HG02870 (cell line): ENCODE results near the gene SNX5.

Experiments used
- ATAC-seq: cut with Tn5 transposase; IDR thresholded peaks from one replicate; pipeline ENCODE4 v1.9.1; 2021; ENCODE audit warnings: mild to moderate bottlenecking, moderate library complexity; ENCODE audit not compliant: unreplicated experiment

Gene SNX5

DNA sequence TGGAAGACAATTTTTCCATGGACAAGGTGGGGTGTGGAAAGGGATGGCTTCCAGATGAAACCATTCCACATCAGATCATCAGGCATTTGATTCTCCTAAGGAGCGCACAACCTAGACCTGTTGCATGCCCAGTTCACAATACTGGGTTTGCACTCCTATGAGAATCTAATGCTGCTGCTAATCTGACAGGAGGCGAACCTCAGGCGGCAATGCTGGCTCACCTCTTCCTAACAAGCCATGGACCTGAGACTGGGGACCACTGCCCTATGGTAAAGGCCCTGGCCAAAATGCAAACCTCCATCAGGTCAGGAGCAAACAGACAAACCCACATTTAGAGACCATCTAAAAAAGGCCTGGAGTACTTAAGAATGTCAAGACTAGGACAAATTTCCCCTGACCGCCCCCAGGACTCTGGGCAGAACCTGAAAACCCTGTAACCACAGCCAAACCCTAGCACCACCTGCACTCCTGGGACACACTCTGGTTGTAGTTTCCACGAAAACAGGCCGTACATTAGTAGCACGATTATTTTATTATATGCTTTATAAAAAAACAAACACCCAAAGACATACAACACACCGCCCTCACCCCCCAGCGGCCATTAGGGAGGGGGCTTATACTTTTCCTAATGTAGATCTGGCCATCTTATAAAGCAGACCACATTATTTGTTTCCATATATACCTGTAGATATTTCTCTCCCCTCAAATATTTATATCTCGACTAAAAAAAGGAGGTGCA lies 27.3 kb downstream of the SNX5 start:
- ATAC-seq: no peak

DNA sequence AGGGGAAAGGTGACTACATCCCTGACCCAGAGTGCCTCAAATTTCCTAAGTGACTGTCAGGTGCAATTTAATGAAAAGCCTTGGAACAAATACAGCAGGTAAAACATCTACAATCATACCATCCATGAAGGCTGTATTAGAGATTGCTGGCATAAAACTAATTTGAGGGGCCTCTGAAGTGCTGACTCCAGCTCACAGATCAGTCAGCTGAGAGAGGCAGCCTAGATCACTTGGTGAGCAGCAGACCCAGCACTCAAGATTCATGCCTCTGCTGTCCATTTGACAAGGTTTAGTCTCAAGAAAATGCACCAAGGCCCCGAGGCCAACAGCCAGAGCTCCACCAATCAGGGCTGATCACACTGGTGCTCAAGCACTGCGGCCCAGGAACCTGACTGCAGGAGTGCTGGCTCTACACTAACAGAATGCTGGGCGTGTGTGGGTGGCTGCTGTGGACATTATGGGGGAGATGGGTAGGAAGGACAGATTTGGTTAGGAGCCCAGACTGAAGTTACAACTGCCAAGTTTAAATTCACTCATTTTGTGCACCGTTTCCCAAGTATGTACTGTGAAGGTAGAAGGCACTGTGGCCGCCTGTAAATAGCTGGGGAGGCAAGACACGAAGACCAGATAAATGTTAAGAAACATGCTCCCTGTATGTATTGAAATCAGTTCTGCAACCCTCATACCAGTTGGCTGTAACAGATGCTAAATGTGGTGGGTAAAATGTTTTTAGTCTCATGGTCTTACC lies 28.2 kb downstream of the SNX5 start:
- ATAC-seq: no peak

DNA sequence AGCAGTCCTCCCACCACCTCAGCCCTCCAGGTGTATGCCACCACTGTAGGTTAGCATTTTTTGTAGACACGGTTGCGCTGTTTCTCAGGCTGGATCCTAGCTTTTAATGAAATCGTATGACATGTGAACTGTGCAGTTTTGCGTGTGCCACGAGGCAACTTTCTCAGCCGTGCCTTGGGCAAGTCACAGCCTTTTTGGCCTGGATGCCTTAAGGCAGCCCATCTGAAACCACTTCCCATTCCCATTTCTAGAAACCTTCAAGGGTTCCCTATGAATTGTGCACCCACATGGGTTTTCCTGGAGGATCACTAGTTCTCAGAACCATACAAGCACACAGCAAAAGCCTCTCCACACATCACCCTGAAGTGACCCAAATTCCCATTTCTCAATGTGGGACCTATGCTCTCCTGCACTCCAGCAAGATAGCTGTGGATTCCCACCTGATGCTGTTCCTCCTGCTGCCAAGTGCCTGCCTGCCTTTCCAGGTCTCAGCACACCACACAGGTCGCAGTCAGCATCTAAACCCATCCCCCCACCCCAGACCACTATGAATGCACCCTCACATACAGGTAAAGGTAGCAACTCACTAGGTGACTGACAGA lies 28.9 kb downstream of the SNX5 start:
- no peak for ATAC-seq

DNA sequence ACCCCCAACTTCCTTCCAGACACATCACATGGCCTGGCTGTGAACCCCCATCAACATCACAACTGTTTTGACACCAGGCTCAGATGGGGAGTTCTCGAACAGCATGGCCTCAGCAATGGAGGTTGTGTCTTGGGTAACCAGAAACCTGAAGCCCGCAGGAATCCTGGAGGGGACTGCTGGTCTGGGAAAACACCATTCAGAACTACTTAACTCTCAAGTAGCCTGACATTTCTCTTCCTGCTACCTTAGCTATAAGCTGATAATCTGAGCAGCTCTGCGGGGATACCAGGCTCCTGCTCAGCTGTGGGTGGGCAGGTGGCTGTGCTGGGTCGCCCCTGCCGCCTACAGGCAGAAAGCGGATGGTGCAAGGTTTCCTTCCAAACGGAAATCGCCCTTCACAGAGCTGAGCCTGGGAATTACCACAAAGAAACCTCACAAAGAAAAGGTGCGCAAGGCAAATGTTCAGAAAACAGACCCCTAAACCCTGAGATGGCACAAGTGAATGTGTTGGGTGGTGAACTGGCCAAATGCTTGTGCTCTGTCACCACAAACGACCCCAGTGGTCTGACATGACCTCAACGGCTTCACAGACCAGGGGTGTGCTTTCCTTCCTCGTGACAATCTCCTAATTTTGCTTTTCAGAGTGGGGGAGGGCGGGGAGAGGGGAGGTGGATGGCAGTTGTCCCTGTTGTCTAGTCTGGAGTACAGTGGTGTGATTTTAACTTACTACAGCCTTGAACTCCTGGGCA lies 29.5 kb downstream of the SNX5 start:
- ATAC-seq: peak; percentile 62

DNA sequence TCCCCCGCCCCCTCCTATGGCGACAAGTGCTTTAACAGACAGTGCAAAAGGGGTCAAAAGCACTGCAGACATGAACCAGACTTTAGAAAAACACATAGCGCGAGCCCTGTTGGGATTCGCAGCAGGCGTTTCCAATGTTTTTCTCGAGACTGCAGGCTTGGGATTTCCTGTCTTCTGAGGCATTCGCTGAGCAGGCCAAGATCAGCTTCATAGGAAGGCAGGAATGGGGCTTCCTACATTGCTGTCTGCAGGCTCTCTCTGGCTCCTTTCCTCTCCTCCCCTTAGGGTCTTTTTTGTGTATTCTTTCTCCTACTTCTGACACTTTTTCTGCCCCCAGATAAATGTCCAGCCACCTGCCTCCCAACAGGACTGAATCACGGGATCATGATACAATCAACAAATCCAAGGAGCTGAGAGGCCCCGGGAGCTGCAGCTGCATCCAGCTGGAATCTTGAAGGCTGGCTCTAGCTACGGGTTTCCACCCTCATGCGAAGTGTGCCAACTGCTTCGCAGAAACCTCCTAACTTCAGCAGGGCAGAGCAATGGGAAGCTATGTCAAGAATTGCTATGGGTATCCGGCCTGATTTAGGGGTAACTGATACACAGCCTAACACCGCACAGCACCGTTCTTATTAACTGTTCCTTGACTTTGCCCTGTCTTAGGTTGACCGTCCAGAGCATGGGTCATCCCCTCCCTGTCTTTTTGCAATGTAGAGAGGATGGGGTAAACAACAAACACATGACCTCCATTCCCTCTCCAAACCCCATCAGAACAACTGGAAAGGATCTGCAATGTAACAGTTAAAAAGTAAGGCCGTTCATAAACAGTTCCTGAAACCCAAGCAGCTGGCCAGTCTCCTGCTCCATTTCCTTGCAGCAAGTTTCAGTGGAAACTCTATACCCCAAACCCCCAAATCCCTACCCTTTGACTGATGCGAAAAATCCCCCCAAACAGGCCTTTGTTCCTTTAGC lies 31.5 kb downstream of the SNX5 start:
- ATAC-seq: no peak

DNA sequence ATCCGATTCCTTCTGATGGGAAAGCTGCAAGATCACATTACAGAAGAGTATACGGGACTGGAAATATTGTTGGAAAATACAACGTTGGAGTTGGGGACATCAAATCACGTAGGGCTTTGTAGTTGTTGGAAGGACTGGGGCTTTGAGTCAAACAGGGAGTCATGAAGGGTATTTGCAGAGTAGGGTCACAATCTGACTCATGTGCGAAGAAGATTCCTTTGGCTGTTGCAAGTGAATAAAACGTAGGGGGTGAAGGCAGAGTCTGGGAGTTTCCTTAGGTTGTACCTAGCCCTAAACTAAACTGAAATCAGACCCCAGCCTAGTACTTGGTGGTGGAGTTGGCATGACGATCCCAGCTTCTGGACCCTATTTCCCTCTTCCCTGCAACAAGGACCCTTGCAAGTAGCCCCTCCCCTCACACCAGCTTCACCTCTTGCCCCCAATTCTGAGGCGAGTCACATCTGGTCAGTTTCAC lies 32.3 kb downstream of the SNX5 start:
- no peak for ATAC-seq

DNA sequence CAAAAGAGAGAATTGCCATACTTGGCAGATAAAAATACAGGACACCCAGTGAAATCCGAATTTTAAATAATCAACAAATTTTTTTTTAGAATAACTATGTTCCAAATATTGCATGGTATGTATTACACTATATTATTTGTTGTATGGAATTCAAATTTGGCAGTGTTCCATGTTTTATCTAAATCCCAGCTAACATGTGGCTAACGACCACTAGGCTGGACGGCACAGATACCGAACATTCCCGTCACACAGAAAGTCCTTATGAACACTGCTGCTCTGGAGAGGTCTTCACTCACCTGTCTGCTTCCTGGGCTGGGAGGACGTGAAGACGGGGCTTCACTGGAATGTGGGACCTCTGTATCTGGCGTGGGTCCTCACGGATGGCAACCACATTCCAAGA lies 32.8 kb downstream of the SNX5 start:
- ATAC-seq: no peak

DNA sequence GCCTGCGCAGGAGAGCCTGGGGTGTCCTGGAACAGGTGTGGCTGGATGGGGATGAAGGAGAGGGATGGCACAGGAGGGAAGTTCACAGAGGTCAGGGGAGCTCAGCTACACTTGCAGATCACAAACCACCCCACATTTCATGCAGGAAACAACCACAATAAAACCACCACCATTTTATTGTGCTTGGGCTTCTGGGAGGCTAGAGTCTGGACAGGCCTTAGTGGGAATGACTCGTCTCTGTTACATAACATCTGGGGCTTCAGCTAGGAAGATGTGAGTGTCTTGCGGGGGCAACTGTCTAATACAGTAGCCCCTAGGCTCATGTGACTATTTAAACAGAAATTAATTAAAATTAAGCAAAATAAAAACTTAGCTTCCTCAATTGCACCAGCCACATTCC lies 33.4 kb downstream of the SNX5 start:
- no peak for ATAC-seq

DNA sequence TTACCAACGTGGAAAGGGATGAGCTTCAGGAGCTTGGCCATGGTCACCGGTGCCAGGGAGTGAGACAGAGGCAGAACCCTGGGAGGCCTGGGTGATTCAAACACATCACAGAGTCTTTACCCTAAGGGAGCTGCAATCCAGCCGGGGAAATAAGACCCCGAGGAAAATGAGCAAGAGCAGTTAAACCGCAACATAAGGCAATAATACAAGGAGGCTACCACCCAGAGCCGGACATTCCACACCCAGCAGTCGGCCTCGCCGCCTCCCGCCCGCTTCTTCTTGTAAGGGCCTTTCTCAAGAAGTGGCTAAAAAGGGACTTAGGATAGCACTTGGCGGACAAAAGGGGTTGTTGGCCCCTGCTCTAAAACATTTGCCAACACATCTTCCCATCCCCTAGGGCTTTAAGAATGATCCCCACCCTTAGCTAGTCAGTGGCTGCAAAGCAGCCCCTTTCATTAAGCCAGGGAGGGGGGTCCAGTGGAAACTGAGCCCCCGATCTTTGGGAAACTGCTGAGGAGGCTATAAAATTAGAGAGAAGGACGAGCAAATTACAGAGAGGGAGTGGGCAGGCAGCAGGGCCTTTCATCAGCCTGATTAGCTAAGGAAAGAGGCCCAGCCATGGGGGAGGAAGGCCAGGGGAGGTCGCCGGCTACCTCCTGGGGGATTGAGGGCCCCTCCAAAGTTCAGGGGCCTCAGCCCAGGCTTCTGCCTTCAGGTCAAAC lies 34.3 kb downstream of the SNX5 start:
- no peak for ATAC-seq

DNA sequence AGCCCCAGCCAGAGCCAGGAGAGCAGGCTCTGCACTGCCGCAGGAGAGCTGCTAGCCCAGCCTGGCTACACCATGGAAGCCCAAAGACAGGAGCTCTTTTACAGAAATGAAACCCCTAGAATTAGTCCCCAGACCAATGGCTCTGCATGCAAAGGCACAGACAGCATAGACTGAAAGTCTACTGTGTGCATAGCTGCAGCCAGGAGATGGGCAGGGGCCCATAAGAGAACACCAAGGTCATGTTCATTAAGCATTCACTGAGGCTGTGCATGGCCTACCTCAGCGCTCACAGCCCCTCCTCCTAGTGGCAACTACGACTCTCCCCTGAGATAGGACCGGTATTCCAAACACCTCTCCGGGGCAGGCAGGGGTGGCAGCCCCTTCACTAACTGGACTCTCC lies 34.9 kb downstream of the SNX5 start:
- peak; percentile 53 for ATAC-seq

DNA sequence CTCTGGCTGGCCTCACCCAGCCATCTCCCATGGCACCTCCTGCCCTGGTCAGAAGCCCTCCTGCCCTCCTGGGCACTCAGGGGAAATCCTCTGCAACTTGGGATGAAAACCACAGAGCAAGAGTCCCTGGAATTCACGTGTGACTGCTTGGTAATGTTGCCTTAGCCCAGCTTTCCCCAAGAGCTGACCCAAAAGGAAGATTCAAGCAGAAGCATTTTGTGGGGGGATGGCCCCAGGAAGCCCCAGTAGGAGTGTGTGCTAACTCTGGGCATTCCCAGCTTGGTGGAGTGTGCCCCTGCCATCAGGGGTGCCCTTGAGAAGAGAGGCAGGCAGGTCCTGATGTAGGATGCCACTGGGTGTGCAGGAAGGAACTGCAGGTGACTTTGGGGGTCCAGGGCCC lies 35.5 kb downstream of the SNX5 start:
- ATAC-seq: no peak

DNA sequence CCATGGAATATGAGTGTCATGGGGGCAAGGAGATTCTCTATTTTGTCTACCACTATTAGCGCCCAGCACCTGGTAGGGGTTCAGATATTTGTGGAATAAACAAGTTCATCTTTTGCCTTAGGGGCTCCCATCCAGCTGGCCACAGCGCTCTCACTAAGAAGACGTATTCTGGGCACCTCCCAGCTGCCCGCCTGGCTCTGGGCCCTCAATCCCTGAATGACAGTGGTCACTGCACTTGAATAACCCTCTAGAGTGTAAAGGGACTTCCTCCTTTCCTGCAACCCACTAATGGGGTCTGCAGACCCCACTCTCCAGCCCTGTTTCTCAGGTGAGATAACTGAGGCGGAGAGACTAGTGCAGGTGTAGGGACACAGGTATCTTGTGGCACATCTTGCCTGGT lies 36.2 kb downstream of the SNX5 start:
- ATAC-seq: no peak

DNA sequence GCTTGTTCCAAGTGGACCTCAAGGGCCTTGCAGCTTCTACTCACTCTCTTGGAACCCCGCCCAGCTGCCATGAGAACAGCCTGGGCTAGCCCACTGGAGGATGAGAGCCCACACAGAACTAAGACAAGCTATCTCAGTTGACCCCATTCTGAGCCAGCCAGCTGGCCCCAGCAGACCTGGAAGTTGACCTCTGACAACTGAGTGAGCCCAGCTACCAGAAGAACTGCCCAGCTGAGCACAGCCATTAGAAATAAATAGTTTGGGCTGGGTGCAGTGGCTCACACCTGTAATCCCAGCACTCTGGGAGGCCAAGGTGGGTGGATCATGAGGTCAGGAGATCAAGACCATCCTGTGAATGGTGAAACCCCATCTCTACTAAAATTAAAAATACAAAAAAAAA lies 37.1 kb downstream of the SNX5 start:
- ATAC-seq: no peak

DNA sequence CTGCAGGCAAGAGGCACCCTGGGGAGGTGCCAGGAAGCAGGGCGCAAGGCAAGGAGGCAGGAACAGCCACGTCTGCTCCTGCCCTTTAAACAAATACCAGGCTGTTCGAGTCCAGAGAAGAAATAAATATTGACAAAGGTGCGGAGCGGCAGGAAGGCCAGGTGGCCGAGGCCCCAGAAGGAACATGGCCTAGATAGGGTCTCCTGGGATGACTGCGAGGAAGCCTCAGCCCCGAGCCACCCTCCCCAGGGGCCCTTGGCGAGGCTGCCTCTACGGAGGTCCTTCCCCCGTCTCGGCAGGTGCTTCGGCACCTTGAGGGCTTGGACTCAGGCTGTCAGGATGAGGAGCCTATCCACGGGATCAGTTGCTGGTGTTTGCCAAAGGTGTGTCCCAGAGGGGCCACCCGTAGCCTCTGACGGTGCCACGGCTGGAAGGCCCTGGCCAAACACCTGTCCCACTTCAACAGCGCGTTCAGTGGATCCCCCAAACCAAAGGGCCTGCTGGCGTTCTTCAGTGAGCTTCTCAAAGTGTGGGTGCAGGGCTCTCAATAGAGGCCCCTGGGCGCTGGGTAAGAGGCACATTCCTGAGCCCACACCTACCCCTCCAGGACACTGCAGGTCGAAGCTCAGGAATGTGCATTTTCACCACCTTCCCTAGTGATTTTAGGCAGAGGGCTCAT lies 39.8 kb downstream of the SNX5 start:
- ATAC-seq: no peak

DNA sequence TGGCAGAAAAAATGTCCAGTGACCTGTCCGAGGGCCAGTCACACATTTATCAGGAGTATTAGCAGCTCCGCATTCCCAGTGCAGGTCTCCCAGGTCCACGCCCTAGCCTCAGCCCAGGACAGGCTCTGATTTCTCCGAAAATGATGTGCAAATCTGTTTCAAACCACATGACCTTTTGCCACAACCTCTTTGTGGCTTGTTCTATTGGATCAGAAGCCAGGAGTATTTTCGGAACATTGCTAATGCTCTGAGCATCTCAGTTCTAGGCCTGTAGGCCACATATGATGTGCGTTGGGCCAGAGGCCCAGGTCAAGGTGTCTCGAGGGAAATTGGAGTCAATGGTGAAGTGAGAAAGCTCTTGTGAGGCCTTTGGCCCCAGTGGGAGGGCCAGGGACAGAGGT lies 40.4 kb downstream of the SNX5 start:
- ATAC-seq: no peak

DNA sequence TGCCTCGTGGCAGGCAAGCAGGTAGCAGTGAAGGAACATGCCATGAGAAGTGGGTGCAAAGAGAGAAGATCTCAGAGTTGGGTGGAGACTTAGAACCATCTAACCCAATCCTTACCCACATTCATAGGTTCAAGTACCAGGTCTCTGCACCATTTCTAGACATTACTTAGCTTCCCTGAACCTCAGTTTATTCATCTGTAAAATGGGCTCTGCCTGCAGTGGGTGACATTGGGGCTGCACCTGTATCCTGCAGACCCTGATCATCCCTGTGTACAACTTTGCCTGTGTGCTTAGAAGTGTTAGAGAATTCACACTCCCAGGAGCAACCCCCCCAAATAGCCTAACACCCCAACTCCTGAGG lies 42.7 kb downstream of the SNX5 start:
- no peak for ATAC-seq

DNA sequence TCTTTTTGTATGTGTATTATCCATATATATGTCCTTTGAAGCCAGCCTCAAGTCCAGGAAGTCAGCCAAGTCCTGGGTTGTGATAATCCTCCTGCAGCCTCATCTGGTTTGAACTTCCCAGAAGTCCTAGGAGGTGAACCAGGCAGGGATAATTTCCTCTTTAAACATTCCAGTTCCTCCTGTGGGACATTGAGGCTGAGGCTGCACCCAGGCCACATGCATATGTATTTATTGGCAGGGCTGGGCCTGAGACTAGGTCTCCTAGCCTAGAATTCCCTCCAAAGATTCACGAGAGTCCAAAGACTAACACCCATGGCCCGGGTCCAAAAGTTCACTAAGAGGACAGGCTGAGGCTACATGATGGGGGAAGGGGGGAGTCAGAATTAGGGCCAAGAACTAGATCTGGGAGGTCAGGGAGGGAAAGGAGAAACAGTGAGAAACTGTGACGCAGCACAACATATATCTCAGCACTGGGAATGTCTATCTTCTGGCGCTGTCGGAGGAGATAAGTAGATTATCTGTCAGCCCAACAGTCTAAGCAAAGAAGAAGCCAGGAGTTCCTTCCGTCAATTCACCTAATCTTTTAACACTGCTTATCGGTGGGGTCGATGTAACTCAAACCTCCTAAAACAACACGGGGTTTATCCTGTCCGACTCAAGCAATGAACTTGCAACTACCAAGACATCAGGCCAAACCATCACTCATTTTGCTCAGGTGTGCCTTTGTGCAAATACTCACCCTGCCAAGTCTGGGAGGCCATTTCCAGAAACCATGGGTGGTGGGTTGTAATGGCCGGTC lies 43.3 kb downstream of the SNX5 start:
- no peak for ATAC-seq

DNA sequence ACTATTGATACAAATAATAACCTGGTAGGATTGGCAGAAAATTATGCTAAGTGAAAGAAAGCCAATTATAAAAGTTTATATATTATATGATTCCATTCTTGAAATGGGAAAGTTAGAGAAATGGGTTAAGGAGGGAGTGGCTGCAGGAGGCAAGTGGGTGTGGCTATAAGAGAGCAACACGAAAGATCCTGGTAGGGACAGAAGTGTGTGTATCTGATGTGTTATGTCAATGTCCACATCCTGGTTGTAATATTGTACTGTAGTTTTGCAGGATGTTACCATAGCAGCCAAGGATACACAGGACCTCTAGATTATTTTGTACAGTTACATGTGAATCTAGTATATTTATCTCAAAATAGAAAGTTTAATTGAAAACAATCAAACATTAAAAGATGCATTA lies 46.8 kb downstream of the SNX5 start:
- no peak for ATAC-seq
